H9 (cell line): Measurements from ENCODE around the gene RABGAP1L. TPM values are rescaled to one million over a fixed set of nuclear protein-coding genes. Genes with fewer than 3 reads are reported as not detected.

Experiments
- DNase-seq: peaks from one replicate; pipeline ENCODE4 v3.0.0-alpha.2; 2017
- H2AFZ ChIP-seq: one replicate; pipeline ENCODE4 v1.6.1; 2013; ENCODE audit warnings: mild to moderate bottlenecking, low read length, control low read depth, moderate library complexity
- H2AK5ac ChIP-seq: 2 replicates; pipeline ENCODE4 v1.6.1; 2013; ENCODE audit warnings: low read length, control low read depth, mixed read lengths; ENCODE audit not compliant: insufficient read length
- H2BK120ac ChIP-seq: one replicate; pipeline ENCODE4 v1.6.1; 2013; ENCODE audit warnings: low read depth, mild to moderate bottlenecking, low read length, control low read depth, inconsistent platforms; ENCODE audit not compliant: poor library complexity, severe bottlenecking
- H2BK12ac ChIP-seq: 2 replicates; pipeline ENCODE4 v1.6.1; 2013; ENCODE audit warnings: low read length, control low read depth, mixed read lengths, low read depth; ENCODE audit not compliant: insufficient read length
- H2BK15ac ChIP-seq: 2 replicates; pipeline ENCODE4 v1.6.1; 2013; ENCODE audit warnings: low read depth, low read length, control low read depth
- H2BK20ac ChIP-seq: one replicate; pipeline ENCODE4 v1.6.1; 2013; ENCODE audit warnings: low read depth, mild to moderate bottlenecking, low read length, control low read depth, inconsistent platforms; ENCODE audit not compliant: poor library complexity, severe bottlenecking
- H2BK5ac ChIP-seq: 2 replicates; pipeline ENCODE4 v1.6.1; 2013; ENCODE audit warnings: low read length, control low read depth, mixed read lengths; ENCODE audit not compliant: insufficient read length
- H3K14ac ChIP-seq: 2 replicates; pipeline ENCODE4 v1.6.1; 2013; ENCODE audit warnings: low read length, control low read depth; ENCODE audit not compliant: insufficient read depth
- H3K18ac ChIP-seq: 2 replicates; pipeline ENCODE4 v1.6.1; 2013; ENCODE audit warnings: low read depth, mild to moderate bottlenecking, mixed read lengths, low read length, control low read depth; ENCODE audit not compliant: insufficient read length
- H3K23ac ChIP-seq: 2 replicates; pipeline ENCODE4 v1.6.1; 2013; ENCODE audit warnings: low read length, control low read depth, mixed read lengths, low read depth; ENCODE audit not compliant: insufficient read length
- H3K23me2 ChIP-seq: 2 replicates; pipeline ENCODE4 v1.6.1; 2013; ENCODE audit warnings: low read depth, mild to moderate bottlenecking, mixed read lengths, low read length, control low read depth; ENCODE audit not compliant: insufficient read length, poor library complexity, severe bottlenecking
- H3K27ac ChIP-seq: 2 replicates; pipeline ENCODE4 v1.5.1; 2013; ENCODE audit warnings: low read length, control low read depth, mixed read lengths, low read depth; ENCODE audit not compliant: insufficient read length
- H3K27me3 ChIP-seq: 2 replicates; pipeline ENCODE4 v1.6.1; 2013; ENCODE audit warnings: low read length, control low read depth, inconsistent platforms; ENCODE audit not compliant: insufficient read depth
- H3K4ac ChIP-seq: 2 replicates; pipeline ENCODE4 v1.6.1; 2013; ENCODE audit warnings: low read depth, mild to moderate bottlenecking, control low read depth, inconsistent platforms, low read length, moderate library complexity
- H3K4me1 ChIP-seq: 2 replicates; pipeline ENCODE4 v1.6.1; 2013; ENCODE audit warnings: low read length, control low read depth, inconsistent platforms; ENCODE audit not compliant: insufficient read depth
- H3K4me2 ChIP-seq: 2 replicates; pipeline ENCODE4 v1.6.1; 2013; ENCODE audit warnings: low read length, control low read depth, mixed read lengths; ENCODE audit not compliant: insufficient read length, insufficient read depth
- H3K56ac ChIP-seq: 2 replicates; pipeline ENCODE4 v1.6.1; 2013; ENCODE audit warnings: low read depth, mild to moderate bottlenecking, mixed read lengths, low read length, control low read depth; ENCODE audit not compliant: insufficient read length
- H3K79me1 ChIP-seq: 2 replicates; pipeline ENCODE4 v1.6.1; 2013; ENCODE audit warnings: low read depth, mild to moderate bottlenecking, moderate library complexity, low read length, control low read depth, inconsistent platforms; ENCODE audit not compliant: insufficient read depth, poor library complexity, severe bottlenecking
- H3K79me2 ChIP-seq: 2 replicates; pipeline ENCODE4 v1.6.1; 2013; ENCODE audit warnings: low read length, control low read depth, inconsistent platforms; ENCODE audit not compliant: insufficient read depth
- H3K9ac ChIP-seq: 2 replicates; pipeline ENCODE4 v1.6.1; 2013; ENCODE audit warnings: low read length, control low read depth, mixed read lengths; ENCODE audit not compliant: insufficient read length; ENCODE audit errors: extremely low read depth
- H3K9me3 ChIP-seq: one replicate; pipeline ENCODE4 v1.6.1; 2013; ENCODE audit warnings: low read depth, low read length, inconsistent platforms; ENCODE audit not compliant: control insufficient read depth
- H3T11ph ChIP-seq: one replicate; pipeline ENCODE4 v1.6.1; 2013; ENCODE audit warnings: mild to moderate bottlenecking, low read length, control low read depth, inconsistent platforms
- H4K20me1 ChIP-seq: one replicate; pipeline ENCODE4 v1.6.1; 2013; ENCODE audit not compliant: control insufficient read depth, insufficient read length, insufficient read depth
- H4K5ac ChIP-seq: 2 replicates; pipeline ENCODE4 v1.6.1; 2013; ENCODE audit warnings: low read depth, mild to moderate bottlenecking, mixed read lengths, low read length, control low read depth; ENCODE audit not compliant: insufficient read length
- H4K8ac ChIP-seq: replicated peaks from 2 replicates; pipeline ENCODE4 v1.6.1; 2013; ENCODE audit warnings: low read length, control low read depth, mixed read lengths, low read depth; ENCODE audit not compliant: insufficient read length
- H4K91ac ChIP-seq: 2 replicates; pipeline ENCODE4 v1.6.1; 2013; ENCODE audit warnings: low read depth, mild to moderate bottlenecking, moderate library complexity, mixed read lengths, low read length, control low read depth; ENCODE audit not compliant: insufficient read length
- H3K27ac Mint-ChIP-seq, 3 experiments: 2 replicates in 2 of 3; 3 replicates in 1 of 3; pipeline ENCODE4 v1.8.0; 2020 to 2021; ENCODE audit warnings: mixed read lengths in 3 of 3, mild to moderate bottlenecking in 1 of 3, moderate library complexity in 1 of 3
- H3K27me3 Mint-ChIP-seq: 2 replicates; pipeline ENCODE4 v1.8.0; 2021; ENCODE audit warnings: low read depth, mild to moderate bottlenecking, moderate library complexity, mixed read lengths
- H3K36me3 Mint-ChIP-seq, 3 experiments: 2 replicates in 2 of 3; 3 replicates in 1 of 3; pipeline ENCODE4 v1.8.0; 2020 to 2021; ENCODE audit warnings: low read depth in 3 of 3, mixed read lengths in 3 of 3; ENCODE audit not compliant: insufficient read depth in 1 of 3
- H3K4me1 Mint-ChIP-seq, 2 experiments: 2 replicates each; pipeline ENCODE4 v1.8.0; 2020; ENCODE audit warnings: mixed read lengths in 2 of 2
- H3K4me3 Mint-ChIP-seq, 2 experiments: 2 replicates in 1 of 2; 3 replicates in 1 of 2; pipeline ENCODE4 v1.8.0; 2020 to 2021; ENCODE audit warnings: mild to moderate bottlenecking in 2 of 2, mixed read lengths in 2 of 2, moderate library complexity in 1 of 2
- H3K9me3 Mint-ChIP-seq, 2 experiments: 2 replicates in 1 of 2; 3 replicates in 1 of 2; pipeline ENCODE4 v1.8.0; 2020; ENCODE audit warnings: mild to moderate bottlenecking in 2 of 2, mixed read lengths in 2 of 2, moderate library complexity in 1 of 2
- WGBS: extraction: QIAGEN DNeasy Blood & Tissue Kit; methylation state at CpG from one replicate; pipeline ENCODE4 v1.1.7; 2013; ENCODE audit warnings: missing lambda C conversion rate, low lambda C conversion rate, mixed read lengths; ENCODE audit not compliant: insufficient read length; ENCODE audit errors: extremely low coverage; 5-methylcytosine and 5-hydroxymethylcytosine counted together
- total RNA-seq: library from RNA; stranded (reverse); gene quantifications from 2 replicates; pipeline ENCODE4 v1.2.1, GENCODE V29; 2021
- TF ChIP-seq, protein P1 (sequence below): fragments of 200-600 bp; sonication (generic); conservative IDR thresholded peaks from 3 replicates; pipeline ENCODE4 v1.8.0; 2021; ENCODE audit warnings: antibody characterized with exemption, mild to moderate bottlenecking

Gene RABGAP1L
- total RNA-seq, 1 experiment from 2014 or later, result 147 TPM

- H2AK5ac ChIP-seq, result no peak overlapping the region
- H2AFZ ChIP-seq, result no peak overlapping the region
- no peak overlapping the region for H3K23ac ChIP-seq
- H4K20me1 ChIP-seq, result no peaks in the 10 kb centered on the region
- no peaks in the 10 kb centered on the region for H3K4me1 ChIP-seq
- no peaks in the 10 kb centered on the region for H3K9me3 ChIP-seq
- no peaks in the 10 kb centered on the region for H3K4me1 Mint-ChIP-seq
- no peak overlapping the region for H3K56ac ChIP-seq
- H3K4ac ChIP-seq, result no peak overlapping the region
- no peaks in the 10 kb centered on the region for H3K23me2 ChIP-seq
- H2BK15ac ChIP-seq, result no peak overlapping the region
- no peak overlapping the region for H3K27ac Mint-ChIP-seq
- no peak overlapping the region for H4K91ac ChIP-seq
- TF ChIP-seq, protein P1, sequence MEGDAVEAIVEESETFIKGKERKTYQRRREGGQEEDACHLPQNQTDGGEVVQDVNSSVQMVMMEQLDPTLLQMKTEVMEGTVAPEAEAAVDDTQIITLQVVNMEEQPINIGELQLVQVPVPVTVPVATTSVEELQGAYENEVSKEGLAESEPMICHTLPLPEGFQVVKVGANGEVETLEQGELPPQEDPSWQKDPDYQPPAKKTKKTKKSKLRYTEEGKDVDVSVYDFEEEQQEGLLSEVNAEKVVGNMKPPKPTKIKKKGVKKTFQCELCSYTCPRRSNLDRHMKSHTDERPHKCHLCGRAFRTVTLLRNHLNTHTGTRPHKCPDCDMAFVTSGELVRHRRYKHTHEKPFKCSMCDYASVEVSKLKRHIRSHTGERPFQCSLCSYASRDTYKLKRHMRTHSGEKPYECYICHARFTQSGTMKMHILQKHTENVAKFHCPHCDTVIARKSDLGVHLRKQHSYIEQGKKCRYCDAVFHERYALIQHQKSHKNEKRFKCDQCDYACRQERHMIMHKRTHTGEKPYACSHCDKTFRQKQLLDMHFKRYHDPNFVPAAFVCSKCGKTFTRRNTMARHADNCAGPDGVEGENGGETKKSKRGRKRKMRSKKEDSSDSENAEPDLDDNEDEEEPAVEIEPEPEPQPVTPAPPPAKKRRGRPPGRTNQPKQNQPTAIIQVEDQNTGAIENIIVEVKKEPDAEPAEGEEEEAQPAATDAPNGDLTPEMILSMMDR, result no peak
- no peaks in the 10 kb centered on the region for H3K79me2 ChIP-seq
- H2BK5ac ChIP-seq, result no peak overlapping the region
- no peaks in the 10 kb centered on the region; the same call in 1 of the 2 replicates for H3K27me3 Mint-ChIP-seq
- peaks cover 0 to 5% of the 10 kb centered on the region in 2 experiments; a peak in 2 of 5 replicates for H3K9me3 Mint-ChIP-seq
- H2BK20ac ChIP-seq, result no peak overlapping the region
- no peak overlapping the region for H3K4me3 Mint-ChIP-seq
- H2BK12ac ChIP-seq, result no peak overlapping the region
- no peaks in the 10 kb centered on the region for H3K79me1 ChIP-seq
- H4K8ac ChIP-seq, result no peak overlapping the region
- no peak overlapping the region for H2BK120ac ChIP-seq
- H3K9ac ChIP-seq, result no peak overlapping the region
- H3K36me3 Mint-ChIP-seq, result no peaks in the 10 kb centered on the region
- no peak overlapping the region for H4K5ac ChIP-seq
- H3K27ac ChIP-seq, result no peak overlapping the region
- no peak for DNase-seq
- H3T11ph ChIP-seq, result no peak overlapping the region
- no CpG with 5 or more reads among the region's 3 CpGs for WGBS
- H3K18ac ChIP-seq, result no peak overlapping the region
- H3K14ac ChIP-seq, result no peak overlapping the region
- no peaks in the 10 kb centered on the region for H3K27me3 ChIP-seq
- H3K4me2 ChIP-seq, result no peak overlapping the region
Observed at GRCh38 chr1:174666248-174666647, 506.9 kb downstream of the RABGAP1L start.
